ENCODE measurements around the gene GAN. TPM values are rescaled to one million over a fixed set of nuclear protein-coding genes. Genes with fewer than 3 reads are reported as not detected.

Gene GAN
- total and polyA plus RNA-seq, 2 donors (not counting 1 experiment from before 2014, with no cell fraction given): 3.3 to 5.1 TPM

DNA sequence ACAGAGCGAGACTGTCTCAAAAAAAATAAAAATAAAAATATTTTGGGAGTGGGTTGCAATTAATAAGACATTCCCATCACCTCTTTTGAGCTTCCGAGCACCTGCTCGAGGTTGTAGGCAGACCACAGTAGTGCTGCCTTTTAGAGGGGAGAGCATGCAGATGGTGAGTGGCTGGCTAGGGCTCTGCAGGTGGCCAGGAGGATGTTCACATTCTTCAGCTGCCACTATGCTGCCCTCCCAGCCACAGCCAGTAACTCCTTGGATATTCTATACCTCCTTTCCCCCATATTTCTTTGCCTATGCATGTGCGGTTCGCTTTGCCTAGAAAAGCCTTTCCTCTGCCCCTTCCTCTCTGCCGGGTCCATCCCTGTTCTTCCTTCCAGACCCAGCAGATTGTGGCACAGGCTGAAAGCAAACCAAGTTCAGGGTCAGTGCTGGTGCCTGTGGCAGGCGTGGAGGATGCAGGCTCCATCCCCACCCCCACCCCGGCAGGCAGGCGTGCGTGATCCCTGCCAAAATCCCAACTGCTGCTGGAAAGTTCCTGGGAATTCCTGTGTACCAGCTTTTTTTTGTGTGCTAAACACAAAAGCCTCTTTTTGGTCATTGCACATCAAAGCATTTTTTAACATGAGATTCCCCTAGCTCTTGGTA lies 96.0 kb downstream of the GAN start:
- no peak overlapping the region for H3K27ac ChIP-seq (ENCODE audit: insufficient read depth, low read length)
- no peaks in the 10 kb centered on the region for H3K9me3 ChIP-seq (ENCODE audit: control insufficient read depth, insufficient read depth, low read depth, low read length)
- H3K79me2 ChIP-seq (ENCODE audit: control insufficient read depth, insufficient read depth, low read length): no peaks in the 10 kb centered on the region
- H2AFZ ChIP-seq (ENCODE audit: low read length): no peak overlapping the region
- H3K4me1 ChIP-seq (ENCODE audit: control insufficient read depth, extremely low read depth, insufficient read depth, low read length): peaks cover 3% of the 10 kb centered on the region
- H3K27me3 ChIP-seq (ENCODE audit: control insufficient read depth, insufficient read depth, low read length): peaks cover 5% of the 10 kb centered on the region
- H3K4me2 ChIP-seq (ENCODE audit: extremely low read depth, insufficient read depth, low read length): no peak overlapping the region
- no peaks in the 10 kb centered on the region for H4K20me1 ChIP-seq (ENCODE audit: control insufficient read depth, extremely low read depth, insufficient read depth, low read length)
- TF ChIP-seq, protein P1, sequence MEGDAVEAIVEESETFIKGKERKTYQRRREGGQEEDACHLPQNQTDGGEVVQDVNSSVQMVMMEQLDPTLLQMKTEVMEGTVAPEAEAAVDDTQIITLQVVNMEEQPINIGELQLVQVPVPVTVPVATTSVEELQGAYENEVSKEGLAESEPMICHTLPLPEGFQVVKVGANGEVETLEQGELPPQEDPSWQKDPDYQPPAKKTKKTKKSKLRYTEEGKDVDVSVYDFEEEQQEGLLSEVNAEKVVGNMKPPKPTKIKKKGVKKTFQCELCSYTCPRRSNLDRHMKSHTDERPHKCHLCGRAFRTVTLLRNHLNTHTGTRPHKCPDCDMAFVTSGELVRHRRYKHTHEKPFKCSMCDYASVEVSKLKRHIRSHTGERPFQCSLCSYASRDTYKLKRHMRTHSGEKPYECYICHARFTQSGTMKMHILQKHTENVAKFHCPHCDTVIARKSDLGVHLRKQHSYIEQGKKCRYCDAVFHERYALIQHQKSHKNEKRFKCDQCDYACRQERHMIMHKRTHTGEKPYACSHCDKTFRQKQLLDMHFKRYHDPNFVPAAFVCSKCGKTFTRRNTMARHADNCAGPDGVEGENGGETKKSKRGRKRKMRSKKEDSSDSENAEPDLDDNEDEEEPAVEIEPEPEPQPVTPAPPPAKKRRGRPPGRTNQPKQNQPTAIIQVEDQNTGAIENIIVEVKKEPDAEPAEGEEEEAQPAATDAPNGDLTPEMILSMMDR (conservative IDR thresholded peaks at IDR 0.05 in 1 of 2, IDR thresholded peaks at IDR 0.05 in 1 of 2; ENCODE audit: low read depth in 1 of 2, low read length in 2 of 2): no peak
- no peak for TF ChIP-seq EZH2 (IDR thresholded peaks at IDR 0.05; ENCODE audit: low read length, missing control alignments)
- H3K9ac ChIP-seq (ENCODE audit: insufficient read depth, low read length): no peak overlapping the region
- DNase-seq (ENCODE audit: low read depth in 2 of 2): no peak
- no peaks in the 10 kb centered on the region for H3K36me3 ChIP-seq (ENCODE audit: control insufficient read depth, insufficient read depth, low read length)
- no peak overlapping the region for H3K4me3 ChIP-seq (replicated peaks in 1 of 4; ENCODE audit: control extremely low read depth in 1 of 4, insufficient read depth in 1 of 4, low read depth in 3 of 4, low read length in 4 of 4)

DNA sequence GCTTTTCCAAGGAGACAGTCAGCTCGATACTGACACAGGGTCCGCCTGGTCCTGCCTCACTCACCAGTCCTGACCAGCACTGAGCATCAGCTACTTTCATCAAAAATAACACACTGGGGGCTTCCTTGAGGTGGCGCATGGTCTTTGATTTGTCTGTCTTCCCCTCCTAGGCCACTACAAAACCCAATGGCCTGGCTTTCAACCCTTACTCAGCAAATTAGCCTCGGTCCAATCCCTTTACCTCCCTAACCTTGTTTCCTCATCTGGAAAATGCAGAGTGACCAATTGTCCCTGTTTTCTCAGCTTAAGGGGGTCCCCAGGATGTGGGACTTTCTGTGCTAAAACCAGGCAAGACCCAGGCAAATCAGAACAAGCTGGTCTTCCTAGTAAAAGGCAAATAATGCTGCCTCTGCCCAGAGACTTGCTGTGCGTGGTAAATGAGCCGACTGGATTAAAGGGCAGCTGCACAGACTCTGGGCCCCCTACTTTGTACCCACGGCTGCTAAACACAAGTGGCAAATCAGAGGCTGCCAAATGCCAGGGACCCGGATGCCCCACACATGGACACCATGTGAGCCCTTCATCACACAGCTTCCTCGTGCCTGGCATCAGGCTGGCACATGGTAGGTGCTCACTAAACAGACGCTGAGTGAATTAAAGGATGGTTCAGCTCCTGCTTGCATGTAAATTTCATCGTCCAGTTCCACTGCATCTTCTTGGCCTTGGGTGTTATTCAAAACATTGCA lies 98.7 kb downstream of the GAN start:
- Histone ChIP-seq H3K36me3 (ENCODE audit: control insufficient read depth, insufficient read depth, low read length) (no peaks in the 10 kb centered on the region), H3K27me3 (ENCODE audit: control insufficient read depth, insufficient read depth, low read length) (peaks cover 5% of the 10 kb centered on the region), H2AFZ (ENCODE audit: low read length) (no peak overlapping the region), H4K20me1 (ENCODE audit: control insufficient read depth, extremely low read depth, insufficient read depth, low read length) (no peaks in the 10 kb centered on the region), H3K4me1 (ENCODE audit: control insufficient read depth, extremely low read depth, insufficient read depth, low read length) (no peaks in the 10 kb centered on the region), H3K4me2 (ENCODE audit: extremely low read depth, insufficient read depth, low read length) (no peak overlapping the region), H3K27ac (ENCODE audit: insufficient read depth, low read length) (no peak overlapping the region), H3K9me3 (ENCODE audit: control insufficient read depth, insufficient read depth, low read depth, low read length) (no peaks in the 10 kb centered on the region), H3K9ac (ENCODE audit: insufficient read depth, low read length) (no peak overlapping the region), H3K79me2 (ENCODE audit: control insufficient read depth, insufficient read depth, low read length) (no peaks in the 10 kb centered on the region), H3K4me3 (replicated peaks in 1 of 4; ENCODE audit: control extremely low read depth in 1 of 4, insufficient read depth in 1 of 4, low read depth in 3 of 4, low read length in 4 of 4) (no peak overlapping the region)
- TF ChIP-seq EZH2 (IDR thresholded peaks at IDR 0.05; ENCODE audit: low read length, missing control alignments): no peak
- TF ChIP-seq, protein P1 (conservative IDR thresholded peaks at IDR 0.05 in 1 of 2, IDR thresholded peaks at IDR 0.05 in 1 of 2; ENCODE audit: low read depth in 1 of 2, low read length in 2 of 2): no peak
- no peak for DNase-seq (ENCODE audit: low read depth in 2 of 2)

DNA sequence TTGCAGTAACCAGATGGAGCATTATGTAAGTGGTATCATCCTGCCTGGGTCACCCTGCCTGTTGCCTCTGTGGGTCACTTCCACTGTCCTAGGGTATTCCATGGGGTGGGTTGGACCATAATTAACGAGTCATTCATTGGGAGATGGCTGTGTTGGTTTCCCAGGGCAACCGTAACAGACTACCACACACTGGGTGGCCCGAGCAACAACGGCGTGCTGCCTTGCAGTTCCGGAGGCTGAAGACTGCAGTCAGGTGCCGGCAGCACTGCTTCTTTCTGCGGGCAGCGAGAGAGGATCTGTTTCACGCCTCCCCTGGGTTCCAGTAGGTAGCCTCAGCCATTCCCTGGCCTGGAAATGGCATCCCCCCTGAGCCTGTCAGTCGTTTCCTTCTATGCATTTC lies 101.0 kb downstream of the GAN start:
- Histone ChIP-seq H3K4me2 (ENCODE audit: extremely low read depth, insufficient read depth, low read length) (no peak overlapping the region), H3K27me3 (ENCODE audit: control insufficient read depth, insufficient read depth, low read length) (peaks cover 5% of the 10 kb centered on the region), H3K9me3 (ENCODE audit: control insufficient read depth, insufficient read depth, low read depth, low read length) (no peaks in the 10 kb centered on the region), H3K4me1 (ENCODE audit: control insufficient read depth, extremely low read depth, insufficient read depth, low read length) (no peaks in the 10 kb centered on the region), H4K20me1 (ENCODE audit: control insufficient read depth, extremely low read depth, insufficient read depth, low read length) (no peaks in the 10 kb centered on the region), H3K36me3 (ENCODE audit: control insufficient read depth, insufficient read depth, low read length) (no peaks in the 10 kb centered on the region), H3K4me3 (replicated peaks in 1 of 4; ENCODE audit: control extremely low read depth in 1 of 4, insufficient read depth in 1 of 4, low read depth in 3 of 4, low read length in 4 of 4) (no peak overlapping the region), H3K27ac (ENCODE audit: insufficient read depth, low read length) (no peak overlapping the region), H3K9ac (ENCODE audit: insufficient read depth, low read length) (no peak overlapping the region), H2AFZ (ENCODE audit: low read length) (no peak overlapping the region), H3K79me2 (ENCODE audit: control insufficient read depth, insufficient read depth, low read length) (no peaks in the 10 kb centered on the region)
- no peak for DNase-seq (ENCODE audit: low read depth in 2 of 2)
- TF ChIP-seq, protein P1 (conservative IDR thresholded peaks at IDR 0.05 in 1 of 2, IDR thresholded peaks at IDR 0.05 in 1 of 2; ENCODE audit: low read depth in 1 of 2, low read length in 2 of 2): no peak
- TF ChIP-seq EZH2 (IDR thresholded peaks at IDR 0.05; ENCODE audit: low read length, missing control alignments): no peak

Data from fibroblast of lung (primary cell).